WI38 (cell line): Measurements from ENCODE around the gene OPCML.

ENCODE experiments used
- H3K4me3 ChIP-seq: 2 replicates; pipeline ENCODE4 v1.5.1; 2011; ENCODE audit warnings: low read depth, mild to moderate bottlenecking, control low read depth, low read length
- TF ChIP-seq, protein P1 (sequence below): IDR thresholded peaks from 2 replicates; pipeline ENCODE4 v1.5.1; 2012; ENCODE audit warnings: low read depth, mild to moderate bottlenecking, control low read depth, low read length

OPCML gene

DNA sequence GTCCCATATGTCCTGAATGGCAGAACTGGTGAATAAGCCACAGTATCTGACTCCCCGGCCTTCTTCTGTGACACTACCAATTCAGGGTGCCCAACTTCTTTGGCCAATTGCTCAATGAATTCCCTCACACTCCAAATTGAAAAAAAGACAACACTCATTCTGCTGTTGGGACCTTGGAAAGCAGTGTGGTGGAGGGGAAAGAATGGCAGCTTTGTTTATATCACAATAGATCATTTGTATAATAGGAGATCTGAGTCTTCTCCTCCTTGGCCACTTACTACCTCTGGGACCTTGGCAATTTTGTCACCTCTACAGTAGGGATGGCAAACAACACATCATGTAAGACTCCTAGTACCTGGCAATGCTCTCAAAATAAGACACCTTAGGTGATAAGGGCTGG lies 64.6 kb downstream of the OPCML start:
- TF ChIP-seq, protein P1, sequence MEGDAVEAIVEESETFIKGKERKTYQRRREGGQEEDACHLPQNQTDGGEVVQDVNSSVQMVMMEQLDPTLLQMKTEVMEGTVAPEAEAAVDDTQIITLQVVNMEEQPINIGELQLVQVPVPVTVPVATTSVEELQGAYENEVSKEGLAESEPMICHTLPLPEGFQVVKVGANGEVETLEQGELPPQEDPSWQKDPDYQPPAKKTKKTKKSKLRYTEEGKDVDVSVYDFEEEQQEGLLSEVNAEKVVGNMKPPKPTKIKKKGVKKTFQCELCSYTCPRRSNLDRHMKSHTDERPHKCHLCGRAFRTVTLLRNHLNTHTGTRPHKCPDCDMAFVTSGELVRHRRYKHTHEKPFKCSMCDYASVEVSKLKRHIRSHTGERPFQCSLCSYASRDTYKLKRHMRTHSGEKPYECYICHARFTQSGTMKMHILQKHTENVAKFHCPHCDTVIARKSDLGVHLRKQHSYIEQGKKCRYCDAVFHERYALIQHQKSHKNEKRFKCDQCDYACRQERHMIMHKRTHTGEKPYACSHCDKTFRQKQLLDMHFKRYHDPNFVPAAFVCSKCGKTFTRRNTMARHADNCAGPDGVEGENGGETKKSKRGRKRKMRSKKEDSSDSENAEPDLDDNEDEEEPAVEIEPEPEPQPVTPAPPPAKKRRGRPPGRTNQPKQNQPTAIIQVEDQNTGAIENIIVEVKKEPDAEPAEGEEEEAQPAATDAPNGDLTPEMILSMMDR: no peak
- H3K4me3 ChIP-seq: no peak overlapping the region

DNA sequence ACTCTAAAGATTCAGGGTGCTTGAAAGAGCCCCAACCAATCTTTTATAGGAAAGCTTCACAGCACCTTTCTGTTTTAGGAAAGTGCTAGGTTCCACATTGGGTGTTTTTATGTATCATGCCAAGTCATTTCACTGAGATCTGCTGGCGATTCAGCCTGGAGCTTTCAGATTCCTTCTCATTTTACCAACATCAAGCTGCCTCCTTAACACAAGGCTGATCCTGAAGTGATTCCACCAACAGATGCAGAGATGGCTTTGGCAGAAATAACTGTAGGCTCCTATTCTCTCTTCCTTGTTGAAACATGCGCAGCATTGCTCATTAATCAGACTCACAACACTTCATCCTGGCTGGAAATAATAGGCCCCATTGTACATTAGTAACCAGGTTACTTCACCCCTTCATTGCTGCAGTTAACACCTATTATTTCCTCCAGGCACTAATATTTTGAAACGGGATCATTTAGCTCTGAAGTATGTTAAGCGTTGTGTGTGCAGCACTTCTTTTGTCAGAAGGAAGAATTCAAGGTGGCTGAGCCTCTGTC lies 89.0 kb downstream of the OPCML start:
- H3K4me3 ChIP-seq: no peak overlapping the region
- TF ChIP-seq, protein P1: no peak

DNA sequence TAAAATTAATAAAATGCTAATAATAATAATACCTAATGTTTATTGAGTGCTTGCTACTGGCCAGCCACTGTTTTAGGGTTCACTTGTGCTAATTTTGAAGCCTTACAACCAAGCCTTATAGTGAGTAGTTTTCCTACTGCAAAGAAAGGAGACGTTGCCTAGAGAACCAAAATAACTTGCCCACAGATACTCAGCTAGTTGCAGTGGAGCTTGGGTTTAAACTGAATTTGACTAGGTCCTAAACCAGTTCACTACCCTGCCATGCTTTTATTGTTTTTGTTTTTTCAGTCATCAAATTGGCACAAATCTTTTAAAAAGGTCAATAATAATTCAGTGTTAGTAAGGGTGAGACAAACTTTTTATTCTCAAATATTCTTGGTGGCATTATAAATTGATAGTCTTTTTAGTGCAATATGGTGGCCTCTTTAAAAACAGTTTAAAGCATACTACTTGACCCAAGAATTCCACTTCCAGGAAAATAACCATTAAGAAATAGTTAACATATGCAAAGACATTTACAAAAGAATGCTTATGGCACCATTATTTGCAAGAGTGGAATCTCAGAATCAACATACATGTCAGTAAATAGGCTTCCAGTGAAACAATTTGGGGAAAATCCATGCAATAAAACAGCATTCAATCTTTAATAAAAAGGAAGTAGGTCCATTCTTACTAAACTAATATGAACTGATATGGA lies 90.2 kb downstream of the OPCML start:
- H3K4me3 ChIP-seq: no peak overlapping the region
- TF ChIP-seq, protein P1: no peak

DNA sequence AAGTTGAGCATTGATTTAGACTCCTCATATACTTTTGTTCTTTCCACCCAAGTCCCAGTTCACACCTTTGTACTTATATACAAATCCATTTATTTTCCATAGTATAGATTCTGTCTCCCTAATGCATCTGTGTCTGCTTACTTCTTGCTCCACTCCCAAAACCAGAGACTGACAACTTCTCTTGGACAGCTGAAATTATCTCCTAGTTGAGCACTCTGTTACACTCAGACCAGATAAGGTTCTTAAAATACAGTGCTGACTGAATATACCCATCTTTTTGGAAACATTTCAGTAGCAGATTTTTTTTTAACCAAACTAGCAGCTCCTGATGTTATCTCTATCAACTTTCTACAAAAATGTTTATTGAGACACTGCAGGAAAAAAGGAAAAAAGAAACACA lies 106.3 kb downstream of the OPCML start:
- TF ChIP-seq, protein P1: no peak
- no peak overlapping the region for H3K4me3 ChIP-seq

DNA sequence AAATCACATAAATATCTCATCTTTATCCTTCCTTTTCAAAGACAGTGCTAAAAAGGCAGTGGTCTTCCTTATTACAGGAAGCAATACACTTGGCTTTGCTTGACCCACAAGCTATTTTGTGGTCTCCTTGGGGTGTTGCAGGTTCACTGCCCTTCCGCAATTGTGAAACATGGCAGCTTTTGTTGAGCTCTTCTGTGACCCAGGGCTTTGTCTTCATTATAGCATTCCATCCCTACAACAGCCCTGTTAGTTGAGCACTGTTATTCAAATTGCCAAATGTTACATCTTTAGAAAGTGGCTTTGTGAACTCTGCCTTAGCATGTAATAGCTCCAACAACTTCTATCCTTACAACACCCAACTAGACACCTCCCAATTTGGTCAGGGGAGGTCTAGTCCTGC lies 107.1 kb downstream of the OPCML start:
- no peak overlapping the region for H3K4me3 ChIP-seq
- TF ChIP-seq, protein P1: no peak

DNA sequence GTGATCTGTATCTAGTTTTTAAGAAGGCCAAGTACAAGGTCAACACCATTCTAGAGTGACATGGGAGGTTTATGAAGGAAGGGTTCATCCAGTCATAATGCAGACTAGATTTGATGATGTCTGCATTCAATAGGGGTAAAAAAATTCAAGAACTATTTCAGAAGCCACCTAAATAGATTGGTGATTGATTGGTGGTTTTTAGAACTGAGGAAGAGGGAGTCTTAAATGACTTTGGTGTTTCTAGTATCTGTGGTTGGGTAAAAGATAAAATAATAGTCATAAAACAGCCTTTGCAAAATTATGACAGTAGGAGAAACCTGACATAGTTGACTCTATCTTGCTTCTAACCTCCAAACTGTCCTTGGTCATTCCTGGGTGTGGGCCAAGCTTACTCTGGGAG lies 114.1 kb downstream of the OPCML start:
- H3K4me3 ChIP-seq: no peak overlapping the region
- TF ChIP-seq, protein P1: no peak

DNA sequence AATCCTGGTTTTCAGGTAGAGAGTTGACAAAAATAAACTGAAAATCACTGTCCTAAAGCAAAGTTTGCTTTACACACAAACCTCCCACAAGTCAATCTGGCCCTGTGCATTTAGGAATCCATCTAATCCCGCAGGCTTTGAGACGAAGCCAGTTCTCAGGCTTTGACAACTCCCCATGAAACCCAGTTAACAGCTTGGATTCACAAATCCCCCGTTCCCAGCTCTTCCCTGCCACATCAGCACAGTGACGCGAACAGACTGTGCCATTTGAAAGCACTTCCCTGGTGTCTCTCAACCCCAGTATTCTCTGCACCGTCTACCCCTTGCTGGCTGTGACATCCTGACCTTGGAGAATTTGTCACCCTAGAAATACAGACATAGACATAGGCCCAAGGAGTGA lies 117.8 kb downstream of the OPCML start:
- TF ChIP-seq, protein P1: no peak
- H3K4me3 ChIP-seq: no peak overlapping the region
